Activated CD4-positive, CD25-positive, alpha-beta regulatory T cell treated with anti-CD3 and anti-CD28 coated beads, Interleukin-2, amount 50 U/mL, for 72 hours (primary cell): ENCODE measurements around the gene TMEM229B.

Experiments used
- DNase-seq: peaks from one replicate; pipeline ENCODE4 v3.0.0; 2021

The TMEM229B gene

GRCh38 chr14:67487937-67488893, at the start of gene TMEM229B:
TSS of gene TMEM229B (minus strand) at chr14:67488721. CDS start at chr14:67473923, 14,798 bp downstream.
- DNase-seq = peak; percentile 70

GRCh38 chr14:67537736-67538135, 49.2 kb upstream of the TMEM229B start:
- DNase-seq = no peak

GRCh38 chr14:67536087-67536486, 47.6 kb upstream of the TMEM229B start:
- DNase-seq = no peak

GRCh38 chr14:67533754-67534085, 45.2 kb upstream of the TMEM229B start:
- no peak for DNase-seq

- peak; percentile 59 for DNase-seq
Measured at GRCh38 chr14:67532998-67533753, 44.7 kb upstream of the TMEM229B start, which contains the start of gene PLEKHH1. TSS of gene PLEKHH1 (plus strand) at chr14:67533290. CDS start at chr14:67541868, 8,578 bp downstream.

- DNase-seq = no peak
Measured at GRCh38 chr14:67532606-67532997, 44.1 kb upstream of the TMEM229B start.

- no peak for DNase-seq
Measured at GRCh38 chr14:67529947-67530935, 41.7 kb upstream of the TMEM229B start.

- no peak for DNase-seq
Measured at GRCh38 chr14:67528276-67528675, 39.8 kb upstream of the TMEM229B start.

GRCh38 chr14:67527756-67528155, 39.2 kb upstream of the TMEM229B start:
- no peak for DNase-seq

GRCh38 chr14:67526676-67527459, 38.3 kb upstream of the TMEM229B start:
- DNase-seq = no peak

- no peak for DNase-seq
Measured at GRCh38 chr14:67526181-67526580, 37.7 kb upstream of the TMEM229B start.

GRCh38 chr14:67525389-67525788, 36.9 kb upstream of the TMEM229B start:
- DNase-seq = no peak

- no peak for DNase-seq
Measured at GRCh38 chr14:67524634-67524963, 36.1 kb upstream of the TMEM229B start.

- no peak for DNase-seq
Measured at GRCh38 chr14:67523764-67524633, 35.5 kb upstream of the TMEM229B start.

- no peak for DNase-seq
Measured at GRCh38 chr14:67522270-67522669, 33.7 kb upstream of the TMEM229B start.

GRCh38 chr14:67520482-67520881, 32.0 kb upstream of the TMEM229B start:
- no peak for DNase-seq

GRCh38 chr14:67519406-67519805, 30.9 kb upstream of the TMEM229B start:
- no peak for DNase-seq

GRCh38 chr14:67517083-67517482, 28.6 kb upstream of the TMEM229B start:
- DNase-seq = no peak

GRCh38 chr14:67516676-67517075, 28.2 kb upstream of the TMEM229B start:
- no peak for DNase-seq

- peak; percentile 49 for DNase-seq
Measured at GRCh38 chr14:67515386-67516079, 27.0 kb upstream of the TMEM229B start.
